GM19455 (cell line): ENCODE results near the gene RFT1.

Experiments
- ATAC-seq: cut with Tn5 transposase; IDR thresholded peaks from one replicate; pipeline ENCODE4 v1.9.1; 2021; ENCODE audit not compliant: unreplicated experiment

Gene RFT1

GRCh38 chr3:53092942-53093341 lies 37.3 kb downstream of the RFT1 start:
- ATAC-seq: no peak

- ATAC-seq: no peak
These were observed 38.0 kb downstream of the RFT1 start for GRCh38 chr3:53092216-53092615.

GRCh38 chr3:53091011-53091410 lies 39.2 kb downstream of the RFT1 start:
- ATAC-seq: no peak

GRCh38 chr3:53089511-53089910 lies 40.7 kb downstream of the RFT1 start:
- no peak for ATAC-seq

GRCh38 chr3:53085476-53085875 lies 44.8 kb downstream of the RFT1 start:
- ATAC-seq: no peak

GRCh38 chr3:53084310-53085001 lies 45.8 kb downstream of the RFT1 start:
- no peak for ATAC-seq

- no peak for ATAC-seq
These were observed 46.3 kb downstream of the RFT1 start for GRCh38 chr3:53083949-53084309.

GRCh38 chr3:53083521-53083920 lies 46.7 kb downstream of the RFT1 start:
- no peak for ATAC-seq

- no peak for ATAC-seq
These were observed 47.5 kb downstream of the RFT1 start for GRCh38 chr3:53082736-53083135.

- no peak for ATAC-seq
These were observed 48.9 kb downstream of the RFT1 start for GRCh38 chr3:53081318-53081717.

- ATAC-seq: no peak
These were observed 49.5 kb downstream of the RFT1 start for GRCh38 chr3:53080612-53081205.

- no peak for ATAC-seq
These were observed 50.3 kb downstream of the RFT1 start for GRCh38 chr3:53079791-53080555.

- no peak for ATAC-seq
These were observed 51.1 kb downstream of the RFT1 start for GRCh38 chr3:53079147-53079546.

- no peak for ATAC-seq
These were observed 51.6 kb downstream of the RFT1 start for GRCh38 chr3:53078656-53079055.

GRCh38 chr3:53077476-53078220 lies 52.6 kb downstream of the RFT1 start:
- ATAC-seq: no peak

- ATAC-seq: no peak
These were observed 54.5 kb downstream of the RFT1 start for GRCh38 chr3:53075743-53076140.

GRCh38 chr3:53074761-53075742 lies 55.2 kb downstream of the RFT1 start:
- ATAC-seq: no peak

GRCh38 chr3:53074366-53074696 lies 55.9 kb downstream of the RFT1 start:
- no peak for ATAC-seq

GRCh38 chr3:53073553-53074365 lies 56.5 kb downstream of the RFT1 start:
- peak; percentile 1 for ATAC-seq
